HG02571 (cell line): Measurements from ENCODE around the gene USO1.
"Not testable (repeated sequence)": the region's sequence is repeated elsewhere in the genome, so short reads cannot be mapped to it uniquely, and the experiment has no call there.

ENCODE experiments used
- ATAC-seq: cut with Tn5 transposase; IDR thresholded peaks from one replicate; pipeline ENCODE4 v1.9.1; 2021; ENCODE audit warnings: mild to moderate bottlenecking, moderate library complexity; ENCODE audit not compliant: unreplicated experiment

The USO1 gene

GRCh38 chr4:75745161-75745560 lies 20.8 kb downstream of the USO1 start:
- no peak for ATAC-seq

- ATAC-seq = no peak
Measured at GRCh38 chr4:75745721-75746199, 21.4 kb downstream of the USO1 start.

GRCh38 chr4:75752637-75753036 lies 28.3 kb downstream of the USO1 start:
- no peak for ATAC-seq

DNA sequence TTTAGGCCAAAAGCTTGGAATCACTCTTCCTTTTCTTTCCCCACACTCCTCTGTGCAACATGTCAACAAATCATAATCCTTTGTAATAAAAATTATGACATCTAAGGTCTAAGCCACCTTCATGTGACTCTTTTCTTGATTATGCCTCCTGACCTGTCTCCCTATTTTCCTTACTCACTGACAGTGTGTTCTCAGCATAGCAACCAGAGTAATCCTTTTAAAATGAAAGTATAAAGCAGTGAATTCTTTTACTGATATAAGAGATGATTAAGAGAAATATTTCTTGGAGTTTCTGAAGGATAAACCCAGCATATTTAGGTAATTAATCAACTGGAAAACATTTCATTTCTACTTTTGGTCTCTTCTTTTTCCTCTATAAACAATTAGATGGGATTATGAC lies 44.7 kb downstream of the USO1 start:
- no peak for ATAC-seq

GRCh38 chr4:75771607-75772006 lies 47.2 kb downstream of the USO1 start:
- no peak for ATAC-seq

DNA sequence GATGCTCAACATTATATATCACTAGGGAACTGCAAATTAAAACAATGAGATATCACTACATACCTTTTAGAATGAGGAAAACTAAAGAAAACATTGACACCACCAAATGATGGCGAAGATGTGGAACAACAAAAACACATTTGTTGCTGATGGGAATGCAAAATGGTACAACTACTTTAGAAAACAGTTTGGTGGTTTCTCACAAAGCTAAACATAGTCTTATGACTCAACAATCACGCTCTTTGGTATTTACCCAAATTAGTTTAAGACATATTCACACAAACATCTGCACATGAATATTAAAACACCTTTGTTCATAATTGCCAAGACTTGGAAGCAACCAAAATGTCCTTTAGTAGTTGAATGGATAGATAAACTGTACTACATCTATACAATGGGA lies 53.2 kb downstream of the USO1 start:
- ATAC-seq = no peak

- ATAC-seq = no peak
Measured at GRCh38 chr4:75779105-75779757, 54.9 kb downstream of the USO1 start.

DNA sequence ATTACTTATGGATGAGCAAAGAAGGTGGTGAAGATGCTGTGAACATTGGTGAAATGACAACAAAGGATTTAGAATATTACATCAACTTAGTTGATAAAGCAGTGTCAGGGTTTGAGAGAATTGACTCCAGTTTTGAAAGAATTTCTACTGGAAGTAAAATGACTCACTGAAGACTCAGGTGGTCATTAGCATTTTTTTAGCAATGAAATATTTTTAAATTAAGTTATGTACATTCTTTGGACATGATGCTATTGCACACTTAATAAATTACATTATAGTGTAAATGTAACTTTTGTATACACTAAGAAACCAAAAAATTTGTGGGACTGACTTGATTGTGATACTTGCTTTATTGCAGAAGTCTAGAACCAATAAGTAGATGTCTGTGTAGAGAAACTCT lies 56.9 kb downstream of the USO1 start:
- ATAC-seq = no peak

DNA sequence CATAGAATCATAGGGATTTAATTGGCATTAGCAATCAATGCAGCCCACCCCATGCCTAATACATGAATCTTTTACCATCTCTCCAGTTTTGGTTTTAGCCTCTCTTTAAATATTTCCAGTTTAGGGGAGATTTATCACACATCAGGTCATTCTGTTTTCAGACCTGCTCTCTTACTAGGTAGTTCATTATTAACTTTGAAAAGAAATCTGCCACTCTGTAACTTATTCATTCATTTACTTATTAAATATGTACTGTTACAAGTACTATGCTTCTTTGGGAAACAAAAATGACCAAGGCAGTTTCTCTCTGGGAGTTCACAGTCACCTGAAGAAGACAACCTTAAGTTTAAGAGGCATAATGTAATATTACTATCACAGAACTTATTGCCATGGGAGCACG lies 62.1 kb downstream of the USO1 start:
- no peak for ATAC-seq

- ATAC-seq = no peak
Measured at GRCh38 chr4:75786938-75787337, 62.6 kb downstream of the USO1 start.

- ATAC-seq = no peak
Measured at GRCh38 chr4:75790024-75790423, 65.6 kb downstream of the USO1 start.

DNA sequence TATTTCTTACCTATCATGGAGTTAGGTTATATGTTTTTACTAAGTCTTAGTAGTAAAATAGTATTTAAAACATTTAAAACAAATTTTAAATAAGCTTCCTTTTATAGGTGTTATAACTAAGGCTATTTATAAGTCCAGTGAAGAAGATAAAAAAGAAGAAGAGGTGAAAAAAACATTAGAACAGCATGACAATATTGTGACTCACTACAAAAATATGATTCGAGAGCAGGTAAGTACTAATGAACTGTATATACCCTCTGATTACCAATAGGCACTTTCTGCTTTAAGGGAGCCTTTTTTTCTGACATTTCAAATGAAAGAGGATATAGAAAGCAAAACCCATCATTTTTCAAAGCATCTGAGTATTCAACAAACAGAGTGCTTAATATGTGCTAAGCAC lies 76.6 kb downstream of the USO1 start:
- no peak for ATAC-seq

- ATAC-seq = not testable (repeated sequence)
Measured at GRCh38 chr4:75806035-75806434, 81.7 kb downstream of the USO1 start.

GRCh38 chr4:75817901-75818300 lies 93.5 kb downstream of the USO1 start:
- ATAC-seq = no peak

- ATAC-seq = no peak
Measured at GRCh38 chr4:75819121-75819520, 94.7 kb downstream of the USO1 start.

GRCh38 chr4:75820197-75820596 lies 95.8 kb downstream of the USO1 start:
- no peak for ATAC-seq

DNA sequence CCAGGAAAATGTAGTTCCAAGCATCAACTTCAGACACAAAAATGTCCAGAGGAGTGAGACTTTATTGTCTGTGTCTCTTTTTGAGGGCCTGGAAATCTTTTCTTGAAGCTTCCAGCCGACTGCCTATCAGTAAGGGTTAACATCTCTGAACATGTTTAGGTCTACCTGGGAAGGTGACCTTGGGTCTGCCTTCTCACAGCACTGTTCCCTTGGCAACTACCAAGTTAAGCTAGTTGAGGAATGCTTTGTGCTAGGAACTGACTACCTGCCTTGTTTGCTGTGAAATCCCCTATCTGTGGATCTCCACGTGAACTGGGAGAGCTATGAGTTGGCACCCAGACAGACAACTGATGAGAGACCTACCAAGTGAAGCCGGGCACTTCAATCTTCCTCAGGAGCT lies 96.3 kb downstream of the USO1 start:
- no peak for ATAC-seq

GRCh38 chr4:75821216-75821615 lies 96.8 kb downstream of the USO1 start:
- ATAC-seq = no peak

- ATAC-seq = no peak
Measured at GRCh38 chr4:75821966-75822365, 97.6 kb downstream of the USO1 start.

DNA sequence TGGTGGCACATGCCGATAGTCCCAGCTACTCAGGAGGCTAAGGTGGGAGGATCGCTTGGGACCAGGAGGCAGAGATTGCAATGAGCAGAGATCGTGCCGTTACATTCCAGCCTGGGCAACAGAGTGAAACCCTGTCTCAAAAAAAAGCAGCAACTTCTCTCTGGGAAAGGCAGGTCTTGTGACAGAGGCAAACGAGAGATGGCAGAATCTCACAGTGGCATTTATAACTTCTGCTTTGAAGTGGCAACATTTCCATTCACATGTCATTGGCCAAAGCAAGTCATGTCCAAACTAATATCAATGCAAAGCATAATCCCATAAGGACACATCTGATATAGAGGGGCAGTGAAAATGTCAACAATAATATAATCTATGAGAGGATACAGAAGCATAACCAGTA lies 98.0 kb downstream of the USO1 start:
- no peak for ATAC-seq

GRCh38 chr4:75823812-75824211 lies 99.4 kb downstream of the USO1 start:
- ATAC-seq = no peak

GRCh38 chr4:75830906-75831305 lies 106.5 kb downstream of the USO1 start:
- no peak for ATAC-seq

GRCh38 chr4:75831856-75832405 lies 107.6 kb downstream of the USO1 start:
- ATAC-seq = no peak
